IMR-90 (cell line): ENCODE data around the gene TMEM52. TPM values are rescaled to one million over a fixed set of nuclear protein-coding genes. Genes with fewer than 3 reads are reported as not detected.

Source experiments
- ATAC-seq: fragments of 200-7000 bp; cut with Tn5 transposase; 2 replicates; pipeline ENCODE4 v1.9.1; 2020; ENCODE audit warnings: low read depth, mild to moderate bottlenecking, moderate library complexity
- BruUV-seq: library from RNA; stranded (reverse); fragments of 400-500 nt; replicated peaks from 2 replicates; lab custom pipeline; 2021; lab: Mats Ljungman, UMichigan
- CTCF ChIA-PET: fragments of 300-600 bp; formaldehyde crosslinking; extraction: SDS; loops from one replicate; lab custom pipeline; 2021; ENCODE audit warnings: antibody characterized with exemption; lab: Yijun Ruan, JAX
- POLR2A ChIA-PET: fragments of 300-600 bp; sonication (Branson Sonifier 250); formaldehyde crosslinking; loops from one replicate; lab custom pipeline; 2022; ENCODE audit warnings: antibody characterized with exemption; ENCODE audit not compliant: unreplicated experiment; lab: Charles Lee
- DNase-seq: peaks from one replicate; pipeline ENCODE4 v3.0.0; 2013
- H2AFZ ChIP-seq: replicated peaks from 2 replicates; pipeline ENCODE3; 2013; ENCODE audit warnings: low read length, mild to moderate bottlenecking; ENCODE audit not compliant: poor library complexity
- H2AK5ac ChIP-seq: 2 replicates; pipeline ENCODE4 v1.6.1; 2013; ENCODE audit warnings: low read depth, low read length, inconsistent platforms
- H2AK9ac ChIP-seq: replicated peaks from 2 replicates; pipeline ENCODE3; 2013; ENCODE audit warnings: mild to moderate bottlenecking, low read depth, low read length, moderate library complexity; ENCODE audit not compliant: poor library complexity
- H2BK120ac ChIP-seq: 2 replicates; pipeline ENCODE4 v1.6.1; 2013; ENCODE audit warnings: low read depth, low read length, inconsistent platforms
- H2BK15ac ChIP-seq: 3 replicates; pipeline ENCODE4 v1.6.1; 2013; ENCODE audit warnings: low read depth, low read length, inconsistent platforms
- H2BK20ac ChIP-seq: 2 replicates; pipeline ENCODE4 v1.6.1; 2013; ENCODE audit warnings: low read depth, mild to moderate bottlenecking, inconsistent platforms, low read length, moderate library complexity
- H2BK5ac ChIP-seq: 2 replicates; pipeline ENCODE4 v1.6.1; 2013; ENCODE audit warnings: mild to moderate bottlenecking, low read depth, low read length, inconsistent platforms; ENCODE audit not compliant: poor library complexity, severe bottlenecking
- H3K14ac ChIP-seq: replicated peaks from 2 replicates; pipeline ENCODE4 v1.6.1; 2013; ENCODE audit warnings: low read depth, low read length, inconsistent platforms
- H3K18ac ChIP-seq: 2 replicates; pipeline ENCODE4 v1.6.1; 2013; ENCODE audit warnings: low read depth, low read length, control low read depth
- H3K23ac ChIP-seq: 2 replicates; pipeline ENCODE4 v1.6.1; 2013; ENCODE audit warnings: low read depth, low read length, inconsistent platforms
- H3K27ac ChIP-seq: 2 replicates; pipeline ENCODE4 v1.5.1; 2013; ENCODE audit warnings: mild to moderate bottlenecking, control low read depth, low read length; ENCODE audit not compliant: insufficient read depth
- H3K27me3 ChIP-seq: 2 replicates; pipeline ENCODE4 v1.6.1; 2013; ENCODE audit warnings: low read length; ENCODE audit not compliant: control insufficient read depth, insufficient read depth
- H3K36me3 ChIP-seq: 2 replicates; pipeline ENCODE4 v1.6.1; 2013; ENCODE audit warnings: low read length, mixed read lengths; ENCODE audit not compliant: control insufficient read depth, insufficient read depth
- H3K4ac ChIP-seq: 2 replicates; pipeline ENCODE4 v1.6.1; 2013; ENCODE audit warnings: low read depth, low read length, inconsistent platforms
- H3K4me1 ChIP-seq: 2 replicates; pipeline ENCODE4 v1.6.1; 2013; ENCODE audit warnings: low read length, mixed read lengths; ENCODE audit not compliant: control insufficient read depth, insufficient read depth
- H3K4me2 ChIP-seq: 2 replicates; pipeline ENCODE4 v1.6.1; 2013; ENCODE audit warnings: low read depth, mild to moderate bottlenecking, control low read depth, low read length, moderate library complexity
- H3K4me3 ChIP-seq: 2 replicates; pipeline ENCODE4 v1.5.1; 2013; ENCODE audit warnings: low read depth, mild to moderate bottlenecking, control low read depth, low read length, moderate library complexity; ENCODE audit not compliant: insufficient read depth
- H3K56ac ChIP-seq: 2 replicates; pipeline ENCODE4 v1.6.1; 2013; ENCODE audit warnings: low read length, inconsistent platforms; ENCODE audit not compliant: insufficient read depth; ENCODE audit errors: extremely low read depth
- H3K79me1 ChIP-seq, 2 experiments: 2 replicates each; pipeline ENCODE4 v1.6.1; 2013; ENCODE audit warnings: low read length in 2 of 2, inconsistent platforms in 1 of 2, low read depth in 1 of 2
- H3K9ac ChIP-seq: 2 replicates; pipeline ENCODE4 v1.6.1; 2013; ENCODE audit warnings: low read depth, low read length, control low read depth
- H3K9me1 ChIP-seq: 2 replicates; pipeline ENCODE4 v1.6.1; 2013; ENCODE audit warnings: low read length, inconsistent platforms; ENCODE audit not compliant: insufficient read depth
- H3K9me3 ChIP-seq: 2 replicates; pipeline ENCODE4 v1.6.1; 2013; ENCODE audit warnings: low read length; ENCODE audit not compliant: control insufficient read depth, insufficient read depth
- H4K20me1 ChIP-seq: 2 replicates; pipeline ENCODE4 v1.6.1; 2013; ENCODE audit warnings: low read length, inconsistent platforms; ENCODE audit not compliant: insufficient read depth
- H4K5ac ChIP-seq: 2 replicates; pipeline ENCODE4 v1.6.1; 2013; ENCODE audit warnings: mild to moderate bottlenecking, low read depth, low read length, control low read depth
- H4K8ac ChIP-seq, 2 experiments: 2 replicates each; pipeline ENCODE4 v1.6.1; 2013; ENCODE audit warnings: low read depth in 2 of 2, low read length in 2 of 2, control low read depth in 1 of 2, inconsistent platforms in 1 of 2
- H4K91ac ChIP-seq: 2 replicates; pipeline ENCODE4 v1.6.1; 2013; ENCODE audit warnings: low read depth, low read length, inconsistent platforms; ENCODE audit not compliant: insufficient read depth
- BHLHE40 ChIP-seq: fragments of 150-350 bp; IDR thresholded peaks from 2 replicates; pipeline ENCODE4 v1.6.1; 2016; ENCODE audit warnings: mild to moderate bottlenecking, low read depth, low read length
- CEBPB ChIP-seq: IDR thresholded peaks from 2 replicates; pipeline ENCODE4 v1.6.1; 2012; ENCODE audit warnings: low read depth, low read length, improper control_type of control experiment
- CHD1 ChIP-seq: IDR thresholded peaks from 2 replicates; pipeline ENCODE4 v1.6.1; 2012; ENCODE audit warnings: low read depth, low read length, improper control_type of control experiment
- CTCF ChIP-seq: conservative IDR thresholded peaks from 2 replicates; pipeline ENCODE4 v1.5.1; 2012; ENCODE audit warnings: mild to moderate bottlenecking, low read depth, low read length, improper control_type of control experiment
- FOS ChIP-seq: fragments of 150-350 bp; IDR thresholded peaks from 2 replicates; pipeline ENCODE4 v1.6.1; 2016; ENCODE audit warnings: low read depth, low read length
- MAFK ChIP-seq: IDR thresholded peaks from 2 replicates; pipeline ENCODE4 v1.6.1; 2012; ENCODE audit warnings: low read depth, low read length, improper control_type of control experiment
- MAZ ChIP-seq: IDR thresholded peaks from 2 replicates; pipeline ENCODE4 v1.6.1; 2012; ENCODE audit warnings: low read depth, mild to moderate bottlenecking, low read length, improper control_type of control experiment, moderate library complexity, borderline replicate concordance
- MXI1 ChIP-seq: IDR thresholded peaks from 2 replicates; pipeline ENCODE4 v1.6.1; 2012; ENCODE audit warnings: low read depth, mild to moderate bottlenecking, low read length, moderate library complexity, borderline replicate concordance
- POLR2A ChIP-seq: IDR thresholded peaks from 2 replicates; pipeline ENCODE4 v1.6.1; 2012; ENCODE audit warnings: mild to moderate bottlenecking, low read depth, low read length
- RCOR1 ChIP-seq: IDR thresholded peaks from 2 replicates; pipeline ENCODE4 v1.6.1; 2012; ENCODE audit warnings: mild to moderate bottlenecking, low read length, improper control_type of control experiment; ENCODE audit not compliant: insufficient replicate concordance
- RFX5 ChIP-seq: IDR thresholded peaks from 2 replicates; pipeline ENCODE4 v1.8.0; 2012; ENCODE audit warnings: low read depth, mild to moderate bottlenecking, low read length, moderate library complexity
- SMC3 ChIP-seq: fragments of 150-350 bp; IDR thresholded peaks from 2 replicates; pipeline ENCODE4 v1.6.1; 2016; ENCODE audit warnings: low read depth, mild to moderate bottlenecking, antibody characterized with exemption, low read length, moderate library complexity
- USF2 ChIP-seq: fragments of 150-350 bp; IDR thresholded peaks from 2 replicates; pipeline ENCODE4 v1.6.1; 2017; ENCODE audit warnings: mild to moderate bottlenecking, antibody characterized with exemption, low read length, low read depth
- WGBS, 2 experiments: methylation state at CpG; one replicate each; pipeline versions ENCODE4 v1.1.5 to v1.1.7; 2013; ENCODE audit warnings: missing lambda C conversion rate in 2 of 2; ENCODE audit not compliant: insufficient read length in 1 of 2; ENCODE audit errors: extremely low coverage in 2 of 2; 5-methylcytosine and 5-hydroxymethylcytosine counted together
- dilution Hi-C: fragments of 300-500 bp; cut with HindIII; formaldehyde crosslinking; loops from one replicate; pipeline ENCODE4 v1.14.3; 2018; ENCODE audit warnings: low sequenced_read_pairs; ENCODE audit not compliant: unreplicated experiment
- in situ Hi-C: fragments of 300-500 bp; cut with MboI; formaldehyde crosslinking; loops from 3 replicates; pipeline ENCODE4 v1.14.3; 2019; ENCODE audit warnings: low sequenced_read_pairs, inconsistent platforms, mixed read lengths
- intact Hi-C: fragments of 100-400 bp; cut with micrococcal nuclease; formaldehyde crosslinking; loops from 2 replicates; pipeline ENCODE4 v1.10.0; 2022
- polyA plus RNA-seq, 3 experiments: library from polyadenylated mRNA; depleted of rRNA; stranded (reverse); fragments of >200 nt; gene quantifications; 2 replicates each; pipeline ENCODE4 v1.2.3, GENCODE V29; 2012; ENCODE audit warnings: low replicate concordance in 1 of 3
- total RNA-seq: library from RNA; depleted of rRNA; stranded (reverse); fragments of >200 nt; gene quantifications from 2 replicates; pipeline ENCODE4 v1.2.3, GENCODE V29; 2012

TMEM52 gene
- total and polyA plus RNA-seq, 2 of the 4 experiments (the other 2 are of a cell fraction) = 0.54 to 1.3 TPM

- Histone ChIP-seq H3K56ac (no peak overlapping the region), H3K4me2 (no peak overlapping the region), H3K79me1 (no peaks in the 10 kb centered on the region), H2AK5ac (no peak overlapping the region), H3K18ac (no peak overlapping the region), H3K36me3 (no peaks in the 10 kb centered on the region), H2AK9ac (no peak overlapping the region), H3K9me1 (no peaks in the 10 kb centered on the region), H2BK15ac (no peak overlapping the region), H2BK5ac (no peak overlapping the region), H3K4me1 (peaks cover 2% of the 10 kb centered on the region; the same call in 1 of the 2 replicates), H3K4ac (no peak overlapping the region), H3K4me3 (no peak overlapping the region), H3K14ac (no peak overlapping the region), H2AFZ (no peak overlapping the region), H3K27me3 (peaks cover 35% of the 10 kb centered on the region), H3K9me3 (no peaks in the 10 kb centered on the region), H3K23ac (no peak overlapping the region), H2BK120ac (no peak overlapping the region), H4K5ac (no peak overlapping the region), H2BK20ac (no peak overlapping the region), H3K27ac (no peak overlapping the region), H4K91ac (no peak overlapping the region), H4K20me1 (no peaks in the 10 kb centered on the region), H3K9ac (no peak overlapping the region), H4K8ac (no peak overlapping the region)
- in situ Hi-C loops (loop anchor here (10.0 to 25.0 kb wide), 2 partner anchors 85 to 403 kb away; no protein-coding TSS in a partner anchor), dilution Hi-C loops (no loop called here), intact Hi-C loops (no loop called here)
- DNase-seq = no peak
- CTCF ChIA-PET = interaction anchor here (1.2 kb wide), 1 partner anchor 85 kb away, joined by 4 read pairs; no protein-coding TSS in a partner anchor
- no TSS peak for BruUV-seq
- WGBS, 2 experiments = no CpG with 5 or more reads among the region's 12 CpGs
- no peak for ATAC-seq
- POLR2A ChIA-PET = no interaction called here
- TF ChIP-seq FOS (no peak), MXI1 (no peak), SMC3 (no peak), CTCF (no peak), RCOR1 (no peak), BHLHE40 (no peak), POLR2A (no peak), MAFK (no peak), CEBPB (no peak), CHD1 (no peak), MAZ (no peak), RFX5 (no peak), USF2 (no peak)
These were observed 40.4 kb upstream of the TMEM52 start for GRCh38 chr1:1959459-1959839.
